ENCODE measurements around the gene FXYD4. TPM values are rescaled to one million over a fixed set of nuclear protein-coding genes. Genes with fewer than 3 reads are reported as not detected.
"Not testable (repeated sequence)": the region's sequence is repeated elsewhere in the genome, so short reads cannot be mapped to it uniquely, and the experiment has no call there.

Gene FXYD4
- total RNA-seq, 4 donors from 2014 or later = not detected

- 95 to 96% methylated on average over 6 of the region's 6 CpGs for WGBS, 2 donors
- no peak for TF ChIP-seq POLR2A (IDR thresholded peaks at IDR 0.05)
- TF ChIP-seq CTCF (IDR thresholded peaks at IDR 0.05) = no peak
- Histone ChIP-seq H3K36me3 (peaks cover 55 to 69% of the 10 kb centered on the region in 2 donors), H3K9me3 (no peaks in the 10 kb centered on the region), H3K4me3 (replicated peaks in 1 of 3) (no peak overlapping the region), H3K27me3 (no peaks in the 10 kb centered on the region), H3K4me1 (peaks cover 14% of the 10 kb centered on the region in 2 donors), H3K27ac (no peak overlapping the region)
- DNase-seq = no peak
- intact Hi-C loops (cut with DNase I) = no loop called here
These were observed 20.1 kb downstream of the FXYD4 start for GRCh38 chr10:43391496-43391895.

- Histone ChIP-seq H3K9me3 (no peaks in the 10 kb centered on the region), H3K36me3 (peaks cover 43 to 57% of the 10 kb centered on the region in 2 donors), H3K4me3 (replicated peaks in 1 of 3) (no peak overlapping the region), H3K27ac (no peak overlapping the region), H3K4me1 (peaks cover 16 to 17% of the 10 kb centered on the region in 2 donors), H3K27me3 (no peaks in the 10 kb centered on the region)
- intact Hi-C loops (cut with DNase I) = no loop called here
- no peak for DNase-seq
- TF ChIP-seq CTCF (IDR thresholded peaks at IDR 0.05) = no peak
- TF ChIP-seq POLR2A (IDR thresholded peaks at IDR 0.05) = no peak
- WGBS, 2 donors = 84 to 93% methylated on average over 3 of the region's 3 CpGs
These were observed 21.3 kb downstream of the FXYD4 start for GRCh38 chr10:43392748-43393147.

- H3K27me3 ChIP-seq; H3K9me3 ChIP-seq; H3K27ac ChIP-seq; H3K4me3 ChIP-seq (replicated peaks in 1 of 3); intact Hi-C loops (cut with DNase I); DNase-seq: not testable (repeated sequence)
- WGBS, 2 donors = 96% methylated on average over 11 of the region's 11 CpGs
- H3K36me3 ChIP-seq = peaks cover 38 to 54% of the 10 kb centered on the region in 2 donors
- peaks cover 21% of the 10 kb centered on the region in 2 donors for H3K4me1 ChIP-seq
These were observed 21.8 kb downstream of the FXYD4 start for GRCh38 chr10:43393186-43393585.

- intact Hi-C loops (cut with DNase I) = no loop called here
- no peak for DNase-seq
- Histone ChIP-seq H3K27me3 (no peaks in the 10 kb centered on the region), H3K36me3 (peaks cover 37 to 50% of the 10 kb centered on the region in 2 donors), H3K27ac (no peak overlapping the region), H3K4me3 (replicated peaks in 1 of 3) (no peak overlapping the region), H3K4me1 (peaks cover 25 to 27% of the 10 kb centered on the region in 2 donors), H3K9me3 (no peaks in the 10 kb centered on the region)
- TF ChIP-seq CTCF (IDR thresholded peaks at IDR 0.05) = no peak
- TF ChIP-seq POLR2A (IDR thresholded peaks at IDR 0.05) = no peak
- WGBS, 2 donors = 91 to 97% methylated on average over 3 of the region's 3 CpGs
These were observed 22.3 kb downstream of the FXYD4 start for GRCh38 chr10:43393606-43394360.

GRCh38 chr10:43394868-43395267 lies 23.4 kb downstream of the FXYD4 start:
- DNase-seq = no peak
- H3K4me1 ChIP-seq = peaks cover 30 to 34% of the 10 kb centered on the region in 2 donors
- peaks cover 32 to 45% of the 10 kb centered on the region in 2 donors for H3K36me3 ChIP-seq
- 83 to 86% methylated on average over 6 of the region's 6 CpGs for WGBS, 2 donors
- intact Hi-C loops (cut with DNase I) = no loop called here
- H3K27ac ChIP-seq = no peak overlapping the region
- H3K9me3 ChIP-seq = no peaks in the 10 kb centered on the region
- H3K4me3 ChIP-seq (replicated peaks in 1 of 3) = no peak overlapping the region
- TF ChIP-seq CTCF (IDR thresholded peaks at IDR 0.05) (no peak), POLR2A (IDR thresholded peaks at IDR 0.05) (no peak)
- H3K27me3 ChIP-seq = no peaks in the 10 kb centered on the region
